ENCODE data around the gene WDR93.

The WDR93 gene

GRCh38 chr15:89649013-89649625 lies 41.5 kb upstream of the WDR93 start:
- TF ChIP-seq PAX5 (IDR thresholded peaks at IDR 0.05; ENCODE audit: insufficient read depth, low read length, severe bottlenecking) (no peak), POU2F2 (IDR thresholded peaks at IDR 0.05; ENCODE audit: low read depth, low read length) (no peak), POLR2AphosphoS5 (IDR thresholded peaks at IDR 0.05; ENCODE audit: low read depth, low read length) (no peak), TAF1 (IDR thresholded peaks at IDR 0.05; ENCODE audit: low read depth, low read length) (no peak), POLR2A (IDR thresholded peaks at IDR 0.05; ENCODE audit: low read depth, low read length) (no peak), SPI1 (IDR thresholded peaks at IDR 0.05; ENCODE audit: low read depth, low read length) (no peak)
- no peak for FAIRE-seq
- no peak for DNase-seq (ENCODE audit: insufficient read length, low spot score)

- no peak for TF ChIP-seq SPI1 (IDR thresholded peaks at IDR 0.05; ENCODE audit: low read depth, low read length)
- no peak for TF ChIP-seq POLR2A (IDR thresholded peaks at IDR 0.05; ENCODE audit: low read depth, low read length)
- no peak for TF ChIP-seq TAF1 (IDR thresholded peaks at IDR 0.05; ENCODE audit: low read depth, low read length)
- no peak for TF ChIP-seq POLR2AphosphoS5 (IDR thresholded peaks at IDR 0.05; ENCODE audit: low read depth, low read length)
- TF ChIP-seq POU2F2 (IDR thresholded peaks at IDR 0.05; ENCODE audit: low read depth, low read length): no peak
- TF ChIP-seq PAX5 (IDR thresholded peaks at IDR 0.05; ENCODE audit: insufficient read depth, low read length, severe bottlenecking): no peak
- DNase-seq (ENCODE audit: insufficient read length, low spot score) (no peak), FAIRE-seq (no peak)
Observed at GRCh38 chr15:89649716-89650115, 40.9 kb upstream of the WDR93 start.

DNA sequence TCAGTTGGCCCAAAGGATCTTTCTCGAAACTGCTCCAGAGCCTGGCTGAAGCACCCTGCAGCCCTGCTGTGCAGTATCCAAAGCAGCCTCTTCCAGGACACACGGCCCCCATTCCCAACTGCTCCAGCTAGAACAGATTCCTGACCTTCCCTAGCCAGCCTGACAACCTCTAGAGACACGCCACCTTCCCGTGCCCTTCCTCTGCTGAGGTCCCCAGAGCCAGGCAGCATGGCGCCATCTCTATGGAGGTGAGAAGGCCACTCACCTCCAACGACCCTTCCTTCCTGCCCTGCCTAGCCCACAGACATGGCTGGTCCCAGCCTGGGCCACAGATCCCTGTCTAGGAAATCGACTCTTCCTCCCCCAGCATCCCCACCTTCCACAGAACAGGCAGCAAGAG lies 38.5 kb upstream of the WDR93 start:
- TF ChIP-seq POLR2A (IDR thresholded peaks at IDR 0.05; ENCODE audit: low read depth, low read length) (no peak), POLR2AphosphoS5 (IDR thresholded peaks at IDR 0.05; ENCODE audit: low read depth, low read length) (no peak)
- DNase-seq (ENCODE audit: insufficient read length, low spot score) (no peak), FAIRE-seq (no peak)

GRCh38 chr15:89652666-89653065 lies 37.9 kb upstream of the WDR93 start:
- FAIRE-seq (no peak), DNase-seq (ENCODE audit: insufficient read length, low spot score) (no peak)
- TF ChIP-seq POLR2AphosphoS5 (IDR thresholded peaks at IDR 0.05; ENCODE audit: low read depth, low read length) (no peak), SPI1 (IDR thresholded peaks at IDR 0.05; ENCODE audit: low read depth, low read length) (no peak), PAX5 (IDR thresholded peaks at IDR 0.05; ENCODE audit: insufficient read depth, low read length, severe bottlenecking) (no peak), TAF1 (IDR thresholded peaks at IDR 0.05; ENCODE audit: low read depth, low read length) (no peak), POU2F2 (IDR thresholded peaks at IDR 0.05; ENCODE audit: low read depth, low read length) (no peak), POLR2A (IDR thresholded peaks at IDR 0.05; ENCODE audit: low read depth, low read length) (no peak)

DNA sequence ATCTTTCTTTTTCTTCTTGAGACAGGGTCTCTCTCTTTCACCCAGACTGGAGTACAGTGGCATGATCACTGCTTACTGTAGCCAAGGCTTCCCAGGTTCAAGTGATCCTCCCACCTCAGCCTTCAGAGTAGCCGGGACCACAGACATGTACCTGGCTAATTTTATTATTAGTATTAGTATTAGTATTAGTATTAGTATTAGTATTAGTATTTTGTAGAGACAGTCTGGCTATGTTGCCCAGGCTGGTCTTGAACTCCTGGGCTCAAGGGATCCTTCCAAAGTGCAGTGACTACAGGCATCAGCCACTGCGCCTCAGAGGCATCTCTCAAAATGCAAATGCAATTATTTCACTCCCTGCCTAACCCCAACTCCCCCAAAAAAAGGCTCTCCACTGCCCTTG lies 37.0 kb upstream of the WDR93 start:
- FAIRE-seq (no peak), DNase-seq (ENCODE audit: insufficient read length, low spot score) (no peak)
- TF ChIP-seq POU2F2 (IDR thresholded peaks at IDR 0.05; ENCODE audit: low read depth, low read length): no peak
- TF ChIP-seq SPI1 (IDR thresholded peaks at IDR 0.05; ENCODE audit: low read depth, low read length): no peak
- TF ChIP-seq POLR2AphosphoS5 (IDR thresholded peaks at IDR 0.05; ENCODE audit: low read depth, low read length): no peak
- TF ChIP-seq POLR2A (IDR thresholded peaks at IDR 0.05; ENCODE audit: low read depth, low read length): no peak
- TF ChIP-seq PAX5 (IDR thresholded peaks at IDR 0.05; ENCODE audit: insufficient read depth, low read length, severe bottlenecking): no peak
- TF ChIP-seq TAF1 (IDR thresholded peaks at IDR 0.05; ENCODE audit: low read depth, low read length): no peak

DNA sequence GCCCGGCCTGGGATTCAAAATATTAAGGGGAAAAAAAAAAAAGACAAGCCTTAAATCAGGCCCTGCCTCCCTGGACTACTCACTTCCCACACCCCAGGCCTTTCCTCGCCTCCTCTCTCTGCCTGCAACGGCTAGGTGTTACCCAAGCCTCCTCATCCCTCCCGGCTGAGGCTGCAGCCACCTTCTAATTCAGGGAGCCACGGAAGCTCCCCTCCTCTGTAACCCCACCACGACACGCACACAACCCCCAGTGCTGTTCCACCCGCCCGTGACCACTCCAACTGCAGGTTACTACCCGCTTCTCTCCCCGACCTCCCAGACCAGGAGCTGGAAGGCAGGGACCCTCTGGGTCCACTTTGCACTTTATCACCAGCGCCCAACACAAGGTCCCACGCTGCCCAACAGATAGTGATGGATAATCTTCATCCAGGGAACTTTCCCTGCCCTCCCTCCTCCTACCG lies 36.3 kb upstream of the WDR93 start:
- DNase-seq (ENCODE audit: insufficient read length, low spot score) (no peak), FAIRE-seq (no peak)
- TF ChIP-seq POLR2AphosphoS5 (IDR thresholded peaks at IDR 0.05; ENCODE audit: low read depth, low read length) (no peak), PAX5 (IDR thresholded peaks at IDR 0.05; ENCODE audit: insufficient read depth, low read length, severe bottlenecking) (no peak), SPI1 (IDR thresholded peaks at IDR 0.05; ENCODE audit: low read depth, low read length) (no peak), POU2F2 (IDR thresholded peaks at IDR 0.05; ENCODE audit: low read depth, low read length) (no peak)

DNA sequence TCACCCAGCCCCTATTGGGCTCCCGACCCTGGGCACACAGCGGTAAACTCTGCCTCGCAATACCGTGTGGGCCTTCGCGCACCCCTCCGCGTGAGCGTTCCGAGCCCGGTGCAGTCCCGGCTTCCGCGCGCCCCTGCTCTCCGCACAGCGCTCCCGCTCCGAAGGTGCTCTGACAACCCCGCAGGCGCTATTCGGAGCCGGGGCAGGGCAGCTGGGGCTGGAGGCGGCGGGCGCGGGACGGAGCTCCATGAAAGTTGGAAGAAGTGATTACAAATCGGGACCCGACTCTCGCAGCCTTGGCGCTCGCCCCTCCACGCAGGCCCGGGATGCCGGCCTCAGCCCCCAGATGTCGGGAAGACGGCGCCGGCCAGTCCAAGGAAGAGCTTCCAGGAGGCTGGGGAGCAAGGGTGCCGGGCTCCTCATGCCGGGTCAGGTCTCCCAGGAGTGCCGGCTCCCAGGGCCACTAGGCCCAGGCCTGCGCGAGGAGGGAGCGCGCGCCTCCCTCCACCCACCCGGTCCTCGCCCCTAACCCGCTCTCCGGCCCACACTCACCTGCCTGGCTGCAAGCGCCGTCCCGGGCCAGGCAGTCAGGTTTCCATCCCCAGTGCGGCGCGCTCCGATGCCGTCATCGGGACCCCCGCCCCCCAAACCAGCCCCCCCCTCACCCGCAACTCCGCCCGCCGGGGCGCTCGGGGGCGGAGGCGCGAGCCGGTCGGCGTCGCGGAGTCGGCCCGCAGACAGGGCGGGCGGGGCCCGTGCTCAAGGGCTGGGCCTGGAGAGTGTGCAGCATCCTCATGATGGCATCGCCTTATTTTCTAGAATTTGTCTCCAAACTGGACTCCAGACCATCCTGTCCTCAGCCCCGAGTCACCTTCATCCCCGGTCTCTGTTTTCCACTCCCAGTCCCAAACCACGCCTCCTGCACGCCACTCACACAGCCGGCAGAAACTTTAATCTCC lies 35.5 kb upstream of the WDR93 start, which contains the start of gene KIF7:
Gene KIF7, minus strand, starts transcription at position 621 of the 959 bp plus-strand sequence. CDS start 2,537 bp downstream, outside the sequence.
- TF ChIP-seq TAF1 (IDR thresholded peaks at IDR 0.05; ENCODE audit: low read depth, low read length) (no peak), PAX5 (IDR thresholded peaks at IDR 0.05; ENCODE audit: insufficient read depth, low read length, severe bottlenecking) (no peak)
- DNase-seq (ENCODE audit: insufficient read length, low spot score) (peak; percentile 68), FAIRE-seq (peak; percentile 41)

DNA sequence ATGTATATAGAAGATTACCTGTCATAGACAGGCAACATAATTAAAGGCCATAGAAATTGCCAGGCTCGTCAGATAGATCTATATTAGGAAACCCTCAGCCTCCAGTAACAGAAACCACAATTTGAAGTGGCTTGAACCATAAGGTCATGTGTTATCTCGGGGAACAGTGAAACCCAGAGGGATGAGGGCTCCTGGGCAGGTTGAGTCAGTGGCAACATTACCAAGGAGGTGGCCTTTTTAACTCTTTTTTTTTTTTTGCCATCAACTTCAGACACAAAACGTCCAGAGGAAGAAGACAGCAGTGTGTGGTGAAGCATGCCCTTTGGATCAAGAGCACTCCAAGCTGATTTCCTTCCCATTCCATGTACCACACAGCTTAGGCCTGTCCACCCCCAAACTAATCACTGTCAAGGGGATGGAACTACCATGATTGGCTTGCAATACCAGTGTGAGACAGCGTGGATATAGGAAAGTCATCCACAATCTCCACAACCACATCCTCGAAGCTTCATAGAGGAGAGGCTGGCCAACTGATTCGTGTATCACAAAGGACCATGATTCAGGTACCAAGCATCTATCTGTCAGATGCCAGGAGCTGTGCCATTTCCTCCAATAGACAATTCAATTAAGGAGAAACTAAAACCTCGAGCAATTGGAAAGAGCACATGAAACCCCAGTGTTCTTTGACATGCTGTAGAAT lies 34.3 kb upstream of the WDR93 start:
- FAIRE-seq: no peak
- no peak for DNase-seq (ENCODE audit: insufficient read length, low spot score)
- no peak for TF ChIP-seq SPI1 (IDR thresholded peaks at IDR 0.05; ENCODE audit: low read depth, low read length)
- no peak for TF ChIP-seq POLR2AphosphoS5 (IDR thresholded peaks at IDR 0.05; ENCODE audit: low read depth, low read length)
- no peak for TF ChIP-seq PAX5 (IDR thresholded peaks at IDR 0.05; ENCODE audit: insufficient read depth, low read length, severe bottlenecking)
- TF ChIP-seq TAF1 (IDR thresholded peaks at IDR 0.05; ENCODE audit: low read depth, low read length): no peak
- no peak for TF ChIP-seq POU2F2 (IDR thresholded peaks at IDR 0.05; ENCODE audit: low read depth, low read length)
- no peak for TF ChIP-seq POLR2A (IDR thresholded peaks at IDR 0.05; ENCODE audit: low read depth, low read length)

DNA sequence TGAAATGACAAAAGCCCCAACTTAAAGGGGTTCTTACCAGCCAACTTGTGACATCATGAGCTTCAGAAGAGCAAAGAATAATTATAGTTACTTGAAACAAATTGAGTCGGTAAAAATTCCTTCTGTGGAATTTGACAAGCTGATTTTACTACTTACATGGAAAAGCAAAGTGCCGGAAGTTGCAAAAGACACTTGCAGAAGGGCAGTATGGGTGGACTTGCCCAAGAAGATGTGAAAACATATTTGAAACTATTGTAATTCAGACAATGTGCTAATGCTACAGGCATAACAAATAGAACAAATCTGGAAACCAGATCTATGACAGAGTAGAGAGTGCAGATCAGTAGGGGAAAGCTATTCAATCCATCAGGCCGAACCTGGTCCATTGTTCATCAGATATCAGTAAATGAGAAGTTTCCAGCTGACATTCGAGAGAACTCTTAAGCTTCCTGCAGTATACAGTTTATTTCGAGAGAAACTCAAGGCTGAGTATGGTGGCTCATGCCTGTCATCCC lies 32.9 kb upstream of the WDR93 start:
- no peak for TF ChIP-seq PAX5 (IDR thresholded peaks at IDR 0.05; ENCODE audit: insufficient read depth, low read length, severe bottlenecking)
- TF ChIP-seq SPI1 (IDR thresholded peaks at IDR 0.05; ENCODE audit: low read depth, low read length): no peak
- no peak for TF ChIP-seq POLR2A (IDR thresholded peaks at IDR 0.05; ENCODE audit: low read depth, low read length)
- no peak for TF ChIP-seq TAF1 (IDR thresholded peaks at IDR 0.05; ENCODE audit: low read depth, low read length)
- no peak for TF ChIP-seq POU2F2 (IDR thresholded peaks at IDR 0.05; ENCODE audit: low read depth, low read length)
- TF ChIP-seq POLR2AphosphoS5 (IDR thresholded peaks at IDR 0.05; ENCODE audit: low read depth, low read length): no peak
- DNase-seq (ENCODE audit: insufficient read length, low spot score): no peak
- no peak for FAIRE-seq
